Renal cortex interstitium (tissue), 11 donors: ENCODE results near the gene EMC6. TPM values are rescaled to one million over a fixed set of nuclear protein-coding genes. Genes with fewer than 3 reads are reported as not detected.

ENCODE experiments used
- DNase-seq, 11 donors: peaks; one replicate each; pipeline ENCODE4 v3.0.0-alpha.2; 2013; ENCODE audit warnings: low read depth in 9 of 11, low spot score in 4 of 11; ENCODE audit errors: extremely low read depth in 1 of 11
- polyA plus RNA-seq, 3 donors: library from polyadenylated mRNA; unstranded; fragments of 120-200 nt; gene quantifications; one replicate each; pipeline ENCODE4 v1.2.1, GENCODE V29; 2013; ENCODE audit not compliant: insufficient read length in 3 of 3

Gene EMC6
- polyA plus RNA-seq, 3 donors = 21.0 to 35.3 (median 31.8) TPM

- DNase-seq = peak in 2 of 11 donors; percentile 33 to 47
These were observed 26.7 kb upstream of the EMC6 start for GRCh38 chr17:3641717-3642486.

GRCh38 chr17:3643889-3644349, 24.7 kb upstream of the EMC6 start:
- no peak for DNase-seq

- no peak for DNase-seq
These were observed 23.3 kb upstream of the EMC6 start for GRCh38 chr17:3645310-3645709.

GRCh38 chr17:3647251-3647650, 21.4 kb upstream of the EMC6 start:
- DNase-seq = no peak

- DNase-seq = peak in 1 of 11 donors; percentile 43
These were observed 20.6 kb upstream of the EMC6 start for GRCh38 chr17:3647769-3648555.

- no peak for DNase-seq
These were observed 12.8 kb upstream of the EMC6 start for GRCh38 chr17:3655766-3656165.

- DNase-seq = no peak
These were observed 12.3 kb upstream of the EMC6 start for GRCh38 chr17:3656353-3656752.

- DNase-seq = no peak
These were observed 11.6 kb upstream of the EMC6 start for GRCh38 chr17:3656755-3657587.

GRCh38 chr17:3657588-3657869, 11.1 kb upstream of the EMC6 start:
- DNase-seq = no peak

- no peak for DNase-seq
These were observed 10.5 kb upstream of the EMC6 start for GRCh38 chr17:3657874-3658783.

- DNase-seq = no peak
These were observed 9.7 kb upstream of the EMC6 start for GRCh38 chr17:3658784-3659449.

- no peak for DNase-seq
These were observed 9.0 kb upstream of the EMC6 start for GRCh38 chr17:3659541-3660111.

- no peak for DNase-seq
These were observed 8.2 kb upstream of the EMC6 start for GRCh38 chr17:3660311-3660891.

GRCh38 chr17:3663102-3664011, 5.3 kb upstream of the EMC6 start:
- DNase-seq = no peak

GRCh38 chr17:3665834-3666233, 2.8 kb upstream of the EMC6 start:
- DNase-seq = no peak

GRCh38 chr17:3666516-3666915, 2.1 kb upstream of the EMC6 start:
- DNase-seq = no peak
